CD14-positive monocyte (primary cell): ENCODE data around the gene MAN1C1. TPM values are rescaled to one million over a fixed set of nuclear protein-coding genes. Genes with fewer than 3 reads are reported as not detected.

Experiments used
- DNase-seq, 3 donors: peaks; one replicate each; pipeline ENCODE4 v3.0.0-alpha.2; 2011 to 2022
- H2AFZ ChIP-seq: 2 replicates; pipeline ENCODE4 v1.6.0; 2012; ENCODE audit warnings: mild to moderate bottlenecking, low read depth, low read length, inconsistent platforms; ENCODE audit not compliant: insufficient read depth, poor library complexity, severe bottlenecking
- H3K27ac ChIP-seq, 2 donors: 1 replicate in 1 of 2; 2 replicates in 1 of 2; pipeline ENCODE4 v1.5.1; 2012 to 2013; ENCODE audit warnings: low read length in 2 of 2, control low read depth in 1 of 2, inconsistent platforms in 1 of 2, low read depth in 1 of 2, mild to moderate bottlenecking in 1 of 2
- H3K27me3 ChIP-seq, 2 donors: one replicate each; pipeline versions ENCODE4 v1.6.0 to v1.6.1; 2011 to 2013; ENCODE audit warnings: low read length in 2 of 2; ENCODE audit not compliant: control insufficient read depth in 2 of 2, insufficient read depth in 2 of 2
- H3K36me3 ChIP-seq, 2 donors: replicated peaks in 1 of 2; 1 replicate in 1 of 2; 2 replicates in 1 of 2; pipeline versions ENCODE4 v1.5.1 to v1.6.1; 2012 to 2013; ENCODE audit warnings: low read length in 2 of 2, control low read depth in 1 of 2, inconsistent platforms in 1 of 2, mild to moderate bottlenecking in 1 of 2; ENCODE audit not compliant: insufficient read depth in 2 of 2, control insufficient read depth in 1 of 2
- H3K4me1 ChIP-seq, 2 donors: 1 replicate in 1 of 2; 2 replicates in 1 of 2; pipeline versions ENCODE4 v1.5.1 to v1.6.1; 2012 to 2013; ENCODE audit warnings: low read length in 2 of 2, control low read depth in 1 of 2, inconsistent platforms in 1 of 2, mild to moderate bottlenecking in 1 of 2, moderate library complexity in 1 of 2; ENCODE audit not compliant: insufficient read depth in 2 of 2, control insufficient read depth in 1 of 2
- H3K4me2 ChIP-seq: replicated peaks from 2 replicates; pipeline ENCODE3; 2012; ENCODE audit warnings: low read length, moderate library complexity, mild to moderate bottlenecking; ENCODE audit not compliant: poor library complexity, severe bottlenecking; ENCODE audit errors: extremely low read depth
- H3K4me3 ChIP-seq, 3 experiments: fragments of 200-600 bp in 1 of 3; sonication (generic) in 1 of 3; replicated peaks in 1 of 3; 1 replicate in 2 of 3; 2 replicates in 1 of 3; pipeline ENCODE4 v1.5.1; 2011 to 2013; ENCODE audit warnings: low read length in 3 of 3, mild to moderate bottlenecking in 3 of 3, control low read depth in 2 of 3, low read depth in 2 of 3, inconsistent platforms in 1 of 3, moderate library complexity in 1 of 3
- H3K79me2 ChIP-seq: 2 replicates; pipeline ENCODE4 v1.6.0; 2012; ENCODE audit warnings: mild to moderate bottlenecking, control low read depth, inconsistent platforms, low read length, moderate library complexity; ENCODE audit not compliant: insufficient read depth
- H3K9ac ChIP-seq: 2 replicates; pipeline ENCODE4 v1.6.0; 2017; ENCODE audit warnings: low read length, mild to moderate bottlenecking; ENCODE audit not compliant: insufficient read depth, poor library complexity, severe bottlenecking
- H3K9me3 ChIP-seq, 2 donors: replicated peaks in 1 of 2; 1 replicate in 1 of 2; 2 replicates in 1 of 2; pipeline versions ENCODE4 v1.5.1 to v1.6.1; 2012 to 2013; ENCODE audit warnings: low read length in 2 of 2, control low read depth in 1 of 2; ENCODE audit not compliant: control insufficient read depth in 1 of 2, insufficient read depth in 1 of 2
- H4K20me1 ChIP-seq: 2 replicates; pipeline ENCODE4 v1.6.0; 2012; ENCODE audit warnings: mild to moderate bottlenecking, low read length, control low read depth, moderate library complexity; ENCODE audit not compliant: insufficient read depth
- H3K27ac Mint-ChIP-seq, 7 donors: one replicate each; pipeline ENCODE4 v1.8.0; 2020; ENCODE audit warnings: mild to moderate bottlenecking in 7 of 7, mixed read lengths in 7 of 7, moderate library complexity in 6 of 7, inconsistent platforms in 2 of 7
- H3K27me3 Mint-ChIP-seq, 3 donors: one replicate each; pipeline ENCODE4 v1.8.0; 2021 to 2022; ENCODE audit warnings: low read depth in 3 of 3, mild to moderate bottlenecking in 3 of 3, mixed read lengths in 3 of 3, moderate library complexity in 3 of 3, inconsistent platforms in 1 of 3
- H3K36me3 Mint-ChIP-seq, 2 donors: one replicate each; pipeline ENCODE4 v1.8.0; 2020; ENCODE audit warnings: mixed read lengths in 2 of 2, inconsistent platforms in 1 of 2, mild to moderate bottlenecking in 1 of 2
- H3K4me1 Mint-ChIP-seq: one replicate; pipeline ENCODE4 v1.8.0; 2020; ENCODE audit warnings: mild to moderate bottlenecking, mixed read lengths
- H3K4me3 Mint-ChIP-seq, 2 donors: one replicate each; pipeline ENCODE4 v1.8.0; 2020; ENCODE audit warnings: mild to moderate bottlenecking in 2 of 2, mixed read lengths in 2 of 2, moderate library complexity in 1 of 2
- H3K9me3 Mint-ChIP-seq, 7 donors: one replicate each; pipeline ENCODE4 v1.8.0; 2020 to 2022; ENCODE audit warnings: mixed read lengths in 7 of 7, mild to moderate bottlenecking in 6 of 7, moderate library complexity in 6 of 7, inconsistent platforms in 2 of 7
- WGBS: methylation state at CpG from one replicate; pipeline ENCODE4 v1.1.5; 2013; ENCODE audit warnings: missing lambda C conversion rate; ENCODE audit not compliant: insufficient coverage; 5-methylcytosine and 5-hydroxymethylcytosine counted together
- intact Hi-C, 2 donors: fragments of 100-400 bp; cut with micrococcal nuclease; formaldehyde crosslinking; loops; one replicate each; pipeline versions ENCODE4 v1.15.0 to v1.15.1; 2023
- polyA plus RNA-seq, 3 donors: library from polyadenylated mRNA; depleted of rRNA in 1 of 3; unstranded in 2 of 3; stranded (reverse) in 1 of 3; fragments of 300-500 nt in 2 of 3; fragments of >200 nt in 1 of 3; fragmentation: Illumina TruSeq in 2 of 3; gene quantifications; 1 replicate in 2 of 3; 2 replicates in 1 of 3; pipeline ENCODE4 v1.2.3, GENCODE V29; 2012 to 2021
- TF ChIP-seq, protein P1 (sequence below): fragments of 200-600 bp; IDR thresholded peaks from one replicate; pipeline ENCODE4 v1.8.0; 2022; ENCODE audit warnings: antibody characterized with exemption, mild to moderate bottlenecking

Gene MAN1C1
- polyA plus RNA-seq, 3 donors: 1.2 to 7.2 (median 1.7) TPM

DNA sequence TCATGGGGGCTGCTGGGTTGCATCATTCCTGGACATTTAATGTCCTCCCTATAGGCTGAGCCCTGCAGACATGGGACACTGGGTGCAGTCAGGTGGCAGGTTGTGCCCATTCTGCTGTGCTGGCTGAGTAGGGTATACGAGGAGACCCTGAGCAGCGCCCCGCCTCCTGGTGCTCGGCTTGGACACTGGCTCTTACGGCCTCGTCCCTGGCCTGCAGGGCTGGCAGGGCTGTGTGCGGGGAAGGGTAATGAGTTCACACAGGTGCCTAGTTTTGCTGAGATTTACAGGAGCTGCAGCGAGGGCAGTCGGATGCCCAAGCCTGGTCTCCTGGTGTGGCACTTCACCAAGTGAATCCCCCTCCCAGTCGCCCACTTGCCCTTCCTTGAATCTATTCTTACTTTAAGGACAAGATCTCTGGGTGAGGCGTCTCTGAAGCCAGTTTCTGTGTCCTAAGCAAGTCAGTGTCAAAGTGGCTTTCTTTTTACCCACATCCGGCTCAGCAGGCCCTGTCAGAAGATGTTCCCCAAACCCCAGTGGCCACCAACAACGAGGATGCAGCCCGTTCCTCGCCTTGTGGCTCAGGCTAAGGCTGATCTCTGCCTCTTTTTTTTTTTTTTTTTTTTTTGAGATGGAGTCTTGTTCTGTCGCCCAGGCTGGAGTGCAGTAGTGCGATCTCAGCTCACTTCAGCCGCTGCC, 73.2 kb downstream of the MAN1C1 start:
- H3K27me3 ChIP-seq: no peaks in the 10 kb centered on the region
- no peak overlapping the region for H3K27ac ChIP-seq
- H3K9me3 ChIP-seq: no peaks in the 10 kb centered on the region
- H3K4me3 ChIP-seq: no peak overlapping the region
- TF ChIP-seq, protein P1, sequence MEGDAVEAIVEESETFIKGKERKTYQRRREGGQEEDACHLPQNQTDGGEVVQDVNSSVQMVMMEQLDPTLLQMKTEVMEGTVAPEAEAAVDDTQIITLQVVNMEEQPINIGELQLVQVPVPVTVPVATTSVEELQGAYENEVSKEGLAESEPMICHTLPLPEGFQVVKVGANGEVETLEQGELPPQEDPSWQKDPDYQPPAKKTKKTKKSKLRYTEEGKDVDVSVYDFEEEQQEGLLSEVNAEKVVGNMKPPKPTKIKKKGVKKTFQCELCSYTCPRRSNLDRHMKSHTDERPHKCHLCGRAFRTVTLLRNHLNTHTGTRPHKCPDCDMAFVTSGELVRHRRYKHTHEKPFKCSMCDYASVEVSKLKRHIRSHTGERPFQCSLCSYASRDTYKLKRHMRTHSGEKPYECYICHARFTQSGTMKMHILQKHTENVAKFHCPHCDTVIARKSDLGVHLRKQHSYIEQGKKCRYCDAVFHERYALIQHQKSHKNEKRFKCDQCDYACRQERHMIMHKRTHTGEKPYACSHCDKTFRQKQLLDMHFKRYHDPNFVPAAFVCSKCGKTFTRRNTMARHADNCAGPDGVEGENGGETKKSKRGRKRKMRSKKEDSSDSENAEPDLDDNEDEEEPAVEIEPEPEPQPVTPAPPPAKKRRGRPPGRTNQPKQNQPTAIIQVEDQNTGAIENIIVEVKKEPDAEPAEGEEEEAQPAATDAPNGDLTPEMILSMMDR: no peak
- H3K4me1 ChIP-seq: no peaks in the 10 kb centered on the region
- H3K27ac Mint-ChIP-seq: no peak overlapping the region
- no peak overlapping the region for H3K4me3 Mint-ChIP-seq
- H3K36me3 Mint-ChIP-seq: peaks cover 9 to 14% of the 10 kb centered on the region in 2 donors
- intact Hi-C loops: no loop called here
- DNase-seq: no peak
- H4K20me1 ChIP-seq: peaks cover 3% of the 10 kb centered on the region
- H3K9ac ChIP-seq: no peak overlapping the region
- H3K4me2 ChIP-seq: no peak overlapping the region
- no peaks in the 10 kb centered on the region for H3K79me2 ChIP-seq
- H3K4me1 Mint-ChIP-seq: no peaks in the 10 kb centered on the region
- H3K27me3 Mint-ChIP-seq: no peaks in the 10 kb centered on the region
- WGBS: 93% methylated on average over 17 of the region's 18 CpGs
- no peak overlapping the region for H2AFZ ChIP-seq
- no peaks in the 10 kb centered on the region for H3K9me3 Mint-ChIP-seq
- H3K36me3 ChIP-seq: peaks cover 0 to 6% of the 10 kb centered on the region in 2 donors

DNA sequence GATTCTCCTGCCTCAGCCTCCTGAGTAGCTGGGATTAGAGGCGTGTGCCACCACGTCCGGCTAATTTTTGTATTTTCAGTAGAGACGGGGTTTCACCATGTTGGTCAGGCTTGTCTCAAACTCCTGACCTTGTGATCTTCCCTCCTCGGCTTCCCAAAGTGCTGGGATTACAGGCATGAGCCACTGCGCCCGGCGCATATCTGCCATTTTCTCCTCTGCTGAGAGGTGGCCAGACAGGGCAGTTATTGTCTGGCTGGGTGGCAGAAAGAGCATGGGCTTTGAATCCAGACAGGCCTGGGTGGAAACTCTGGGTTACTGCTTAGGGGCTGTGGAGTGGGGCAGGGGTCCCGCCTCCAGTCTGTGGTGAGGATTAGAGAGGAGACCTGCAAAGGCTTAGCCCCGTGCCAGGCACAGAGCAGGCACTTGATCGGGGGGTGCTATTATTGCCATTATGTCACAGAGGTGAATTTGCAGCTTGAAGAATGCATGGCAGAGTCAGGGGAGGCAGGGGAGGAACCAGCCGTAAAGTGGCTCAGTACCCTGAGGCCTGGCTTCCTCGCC, 73.9 kb downstream of the MAN1C1 start:
- H3K27ac Mint-ChIP-seq: no peak overlapping the region

More for the DNA sequence above, 73.9 kb downstream of the MAN1C1 start:
- intact Hi-C loops: no loop called here
- H3K9me3 ChIP-seq: no peaks in the 10 kb centered on the region
- no peak overlapping the region for H3K4me2 ChIP-seq
- DNase-seq: no peak
- Mint-ChIP-seq H3K27me3 (no peaks in the 10 kb centered on the region), H3K4me3 (no peak overlapping the region), H3K36me3 (peaks cover 11 to 14% of the 10 kb centered on the region in 2 donors), H3K4me1 (peaks cover 2% of the 10 kb centered on the region), H3K9me3 (no peaks in the 10 kb centered on the region)
- no peaks in the 10 kb centered on the region for H3K27me3 ChIP-seq
- no peak overlapping the region for H3K4me3 ChIP-seq
- H3K27ac ChIP-seq: no peak overlapping the region
- H3K9ac ChIP-seq: no peak overlapping the region
- H4K20me1 ChIP-seq: peaks cover 3% of the 10 kb centered on the region
- H2AFZ ChIP-seq: no peak overlapping the region
- H3K79me2 ChIP-seq: no peaks in the 10 kb centered on the region
- TF ChIP-seq, protein P1: no peak
- peaks cover 0 to 6% of the 10 kb centered on the region in 2 donors for H3K36me3 ChIP-seq
- no peaks in the 10 kb centered on the region for H3K4me1 ChIP-seq
- WGBS: 95% methylated on average over 13 of the region's 13 CpGs
